Measurements from ENCODE around the gene NKAIN2.
"Not testable (repeated sequence)": the region's sequence is repeated elsewhere in the genome, so short reads cannot be mapped to it uniquely, and the experiment has no call there.

Gene NKAIN2

GRCh38 chr6:124080483-124080882, 276.8 kb downstream of the NKAIN2 start:
- DNase-seq (ENCODE audit: low read depth in 2 of 2), result no peak

GRCh38 chr6:124090491-124090890, 286.8 kb downstream of the NKAIN2 start:
- no peak for DNase-seq (ENCODE audit: low read depth in 2 of 2)

GRCh38 chr6:124099520-124099919, 295.9 kb downstream of the NKAIN2 start:
- no peak for DNase-seq (ENCODE audit: low read depth in 2 of 2)

GRCh38 chr6:124110514-124110913, 306.8 kb downstream of the NKAIN2 start:
- DNase-seq (ENCODE audit: low read depth in 2 of 2), result no peak

- no peak for DNase-seq (ENCODE audit: low read depth in 2 of 2)
Observed at GRCh38 chr6:124119596-124119995, 315.9 kb downstream of the NKAIN2 start.

GRCh38 chr6:124123617-124124209, 320.0 kb downstream of the NKAIN2 start:
- no peak for DNase-seq (ENCODE audit: low read depth in 2 of 2)

- no peak for DNase-seq (ENCODE audit: low read depth in 2 of 2)
Observed at GRCh38 chr6:124131259-124131658, 327.6 kb downstream of the NKAIN2 start.

- DNase-seq (ENCODE audit: low read depth in 2 of 2), result no peak
Observed at GRCh38 chr6:124131779-124132178, 328.1 kb downstream of the NKAIN2 start.

- DNase-seq (ENCODE audit: low read depth in 2 of 2), result no peak
Observed at GRCh38 chr6:124132256-124132655, 328.6 kb downstream of the NKAIN2 start.

GRCh38 chr6:124142852-124143251, 339.2 kb downstream of the NKAIN2 start:
- no peak for DNase-seq (ENCODE audit: low read depth in 2 of 2)

GRCh38 chr6:124143435-124143834, 339.8 kb downstream of the NKAIN2 start:
- DNase-seq (ENCODE audit: low read depth in 2 of 2), result no peak

- DNase-seq (ENCODE audit: low read depth in 2 of 2), result no peak
Observed at GRCh38 chr6:124147621-124148020, 344.0 kb downstream of the NKAIN2 start.

GRCh38 chr6:124148236-124148957, 344.7 kb downstream of the NKAIN2 start:
- DNase-seq (ENCODE audit: low read depth in 2 of 2), result no peak

GRCh38 chr6:124149646-124150045, 346.0 kb downstream of the NKAIN2 start:
- DNase-seq (ENCODE audit: low read depth in 2 of 2), result no peak

- DNase-seq (ENCODE audit: low read depth in 2 of 2), result no peak
Observed at GRCh38 chr6:124158024-124158423, 354.4 kb downstream of the NKAIN2 start.

- DNase-seq (ENCODE audit: low read depth in 2 of 2), result no peak
Observed at GRCh38 chr6:124163676-124164075, 360.0 kb downstream of the NKAIN2 start.

GRCh38 chr6:124164343-124164742, 360.7 kb downstream of the NKAIN2 start:
- no peak for DNase-seq (ENCODE audit: low read depth in 2 of 2)

GRCh38 chr6:124167249-124167648, 363.6 kb downstream of the NKAIN2 start:
- DNase-seq (ENCODE audit: low read depth in 2 of 2), result not testable (repeated sequence)

GRCh38 chr6:124190256-124190655, 386.6 kb downstream of the NKAIN2 start:
- no peak for DNase-seq (ENCODE audit: low read depth in 2 of 2)

- no peak for DNase-seq (ENCODE audit: low read depth in 2 of 2)
Observed at GRCh38 chr6:124193132-124193531, 389.5 kb downstream of the NKAIN2 start.

GRCh38 chr6:124197148-124197547, 393.5 kb downstream of the NKAIN2 start:
- no peak for DNase-seq (ENCODE audit: low read depth in 2 of 2)

GRCh38 chr6:124199286-124199685, 395.6 kb downstream of the NKAIN2 start:
- no peak for DNase-seq (ENCODE audit: low read depth in 2 of 2)

- no peak for DNase-seq (ENCODE audit: low read depth in 2 of 2)
Observed at GRCh38 chr6:124200661-124201060, 397.0 kb downstream of the NKAIN2 start.
